Panc1 (cell line): ENCODE measurements around the gene SP110. TPM values are rescaled to one million over a fixed set of nuclear protein-coding genes. Genes with fewer than 3 reads are reported as not detected.
"Not testable (repeated sequence)": the region's sequence is repeated elsewhere in the genome, so short reads cannot be mapped to it uniquely, and the experiment has no call there.

Experiments used
- ATAC-seq: fragments of 200-7000 bp; cut with Tn5 transposase; 2 replicates; pipeline ENCODE4 v1.9.1; 2020; ENCODE audit warnings: mild to moderate bottlenecking, moderate library complexity
- BruUV-seq: library from RNA; stranded (reverse); fragments of 400-500 nt; replicated peaks from 2 replicates; lab custom pipeline; 2021; lab: Mats Ljungman, UMichigan
- CTCF ChIA-PET: fragments of 300-600 bp; sonication (Branson Sonifier 250); formaldehyde crosslinking; loops from one replicate; lab custom pipeline; 2022; ENCODE audit warnings: antibody characterized with exemption; lab: Charles Lee
- POLR2A ChIA-PET: fragments of 300-600 bp; sonication (Branson Sonifier 250); formaldehyde crosslinking; loops from one replicate; lab custom pipeline; 2022; ENCODE audit warnings: antibody characterized with exemption; lab: Charles Lee
- DNase-seq: peaks from one replicate; pipeline ENCODE4 v3.0.0-alpha.2; 2010; ENCODE audit warnings: low read depth, low spot score
- H3K27ac ChIP-seq: 2 replicates; pipeline ENCODE4 v1.5.1; 2011; ENCODE audit warnings: mild to moderate bottlenecking, low read length, inconsistent platforms
- H3K27me3 ChIP-seq: fragments of 200-500 bp; sonication (Bioruptor generic); 2 replicates; pipeline ENCODE4 v1.6.0; 2014; ENCODE audit warnings: low read length, inconsistent platforms; ENCODE audit not compliant: control insufficient read depth, insufficient read depth
- H3K36me3 ChIP-seq: fragments of 200-500 bp; sonication (Bioruptor generic); 2 replicates; pipeline ENCODE4 v1.5.1; 2014; ENCODE audit warnings: inconsistent platforms, mild to moderate bottlenecking, low read length, moderate library complexity; ENCODE audit not compliant: control insufficient read depth, insufficient read depth
- H3K4me1 ChIP-seq: 2 replicates; pipeline ENCODE4 v1.5.1; 2011; ENCODE audit warnings: inconsistent platforms, mild to moderate bottlenecking, low read length, moderate library complexity; ENCODE audit not compliant: control insufficient read depth, insufficient read depth
- H3K4me3 ChIP-seq, 2 experiments: 2 replicates each; pipeline ENCODE4 v1.5.1; 2011 to 2012; ENCODE audit warnings: low read depth in 2 of 2, low read length in 2 of 2, mild to moderate bottlenecking in 2 of 2, inconsistent platforms in 1 of 2, moderate library complexity in 1 of 2
- H3K9me3 ChIP-seq: fragments of 200-500 bp; sonication (Bioruptor generic); 2 replicates; pipeline ENCODE4 v1.5.1; 2014; ENCODE audit warnings: low read depth, mild to moderate bottlenecking, inconsistent platforms, low read length, moderate library complexity; ENCODE audit not compliant: control insufficient read depth, insufficient read depth
- CTCF ChIP-seq: fragments of 450-650 bp; IDR thresholded peaks from 2 replicates; pipeline ENCODE4 v1.5.1; 2017; ENCODE audit warnings: mild to moderate bottlenecking
- POLR2AphosphoS5 ChIP-seq: IDR thresholded peaks from 2 replicates; pipeline ENCODE4 v1.6.1; 2012; ENCODE audit warnings: mild to moderate bottlenecking, low read depth, low read length, moderate library complexity
- REST ChIP-seq, 2 experiments: IDR thresholded peaks; 2 replicates each; pipeline ENCODE4 v1.6.1; 2011 to 2012; ENCODE audit warnings: low read depth in 2 of 2, control low read depth in 1 of 2, low read length in 1 of 2, mild to moderate bottlenecking in 1 of 2, moderate library complexity in 1 of 2; ENCODE audit not compliant: insufficient read depth in 1 of 2
- SIN3A ChIP-seq: IDR thresholded peaks from 2 replicates; pipeline ENCODE4 v1.6.1; 2012; ENCODE audit warnings: low read depth, mild to moderate bottlenecking, low read length, moderate library complexity, borderline replicate concordance; ENCODE audit not compliant: insufficient read depth
- TCF7L2 ChIP-seq: IDR thresholded peaks from 2 replicates; pipeline ENCODE4 v1.6.1; 2011; ENCODE audit warnings: mild to moderate bottlenecking, low read depth, low read length, inconsistent platforms
- in situ Hi-C: cut with HindIII; loops from 2 replicates; pipeline ENCODE4 v1.10.0; 2016; ENCODE audit warnings: low sequenced_read_pairs, low pct_unique_long_range_greater_than_20kb
- intact Hi-C: fragments of 100-400 bp; cut with micrococcal nuclease; formaldehyde crosslinking; loops from one replicate; pipeline ENCODE4 v1.10.0; 2022; ENCODE audit not compliant: unreplicated experiment
- total RNA-seq: library from RNA; stranded (reverse); gene quantifications from one replicate; pipeline ENCODE4 v1.2.1, GENCODE V29; 2021; ENCODE audit not compliant: unreplicated experiment

Gene SP110
- total RNA-seq, 1 experiment from 2014 or later = 6.2 TPM

GRCh38 chr2:230224458-230224857, 4.7 kb upstream of the SP110 start:
- Histone ChIP-seq H3K9me3 (no peaks in the 10 kb centered on the region), H3K27ac (no peak overlapping the region), H3K36me3 (no peaks in the 10 kb centered on the region), H3K4me1 (no peaks in the 10 kb centered on the region), H3K4me3 (no peak overlapping the region), H3K27me3 (no peaks in the 10 kb centered on the region)
- in situ Hi-C loops = no loop called here
- BruUV-seq = no TSS peak
- no peak for DNase-seq
- no peak for TF ChIP-seq REST (IDR thresholded peaks at IDR 0.05; ENCODE audit: insufficient read depth in 1 of 2, low read depth in 2 of 2, low read length in 1 of 2)
- no peak for TF ChIP-seq SIN3A
- TF ChIP-seq CTCF = no peak
- TF ChIP-seq TCF7L2 = no peak
- TF ChIP-seq POLR2AphosphoS5 = no peak
- POLR2A ChIA-PET = interaction anchor here (0.6 kb wide), 1 partner anchor 431 kb away, joined by 3 read pairs; no protein-coding TSS in a partner anchor
- intact Hi-C loops = no loop called here
- ATAC-seq = no peak
- CTCF ChIA-PET = no interaction called here

- ATAC-seq, DNase-seq, H3K27ac ChIP-seq, H3K4me1 ChIP-seq, CTCF ChIA-PET, in situ Hi-C loops, H3K27me3 ChIP-seq, POLR2A ChIA-PET, H3K36me3 ChIP-seq, H3K4me3 ChIP-seq, intact Hi-C loops, H3K9me3 ChIP-seq, BruUV-seq: not testable (repeated sequence)
Measured at GRCh38 chr2:230222829-230223228, 3.0 kb upstream of the SP110 start.

- H3K9me3 ChIP-seq = no peaks in the 10 kb centered on the region
- no peak for DNase-seq
- H3K27me3 ChIP-seq = no peaks in the 10 kb centered on the region
- H3K36me3 ChIP-seq = no peaks in the 10 kb centered on the region
- POLR2A ChIA-PET = interaction anchor here (0.6 kb wide), 1 partner anchor 127 kb away, joined by 4 read pairs; no protein-coding TSS in a partner anchor
- no peaks in the 10 kb centered on the region for H3K4me1 ChIP-seq
- H3K27ac ChIP-seq = no peak overlapping the region
- intact Hi-C loops (no loop called here), in situ Hi-C loops (no loop called here)
- CTCF ChIA-PET = no interaction called here
- no peak overlapping the region for H3K4me3 ChIP-seq
- BruUV-seq = no TSS peak
- TF ChIP-seq TCF7L2 = no peak
- no peak for ATAC-seq
Measured at GRCh38 chr2:230221493-230221892, 1.7 kb upstream of the SP110 start.
